ENCODE results near the gene ZEB2.

DNA sequence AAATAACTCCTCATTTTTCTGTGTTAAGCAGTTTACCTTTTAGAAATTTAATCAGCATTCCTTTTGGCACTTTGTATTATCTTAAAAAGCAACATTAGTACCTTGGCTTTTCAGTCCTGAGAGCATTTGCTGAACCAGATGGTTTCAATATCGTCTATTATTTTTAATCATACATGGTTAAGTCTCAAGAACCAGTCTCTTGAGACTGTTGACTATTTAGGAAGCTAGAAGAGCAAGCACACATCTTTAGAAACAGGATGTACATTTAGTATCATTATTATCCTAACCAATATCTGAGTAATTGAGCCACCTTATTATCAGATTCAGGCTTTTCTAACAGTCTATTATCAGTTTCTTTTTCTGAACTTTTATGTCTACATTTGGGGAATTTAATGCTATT, 28.2 kb upstream of the ZEB2 start:
- no peak for TF ChIP-seq EZH2phosphoT487 (IDR thresholded peaks at IDR 0.05)
- no peak for TF ChIP-seq CTCF (IDR thresholded peaks at IDR 0.05)
